Hepatocyte (in vitro differentiated cells): ENCODE results near the gene TBC1D13. TPM values are rescaled to one million over a fixed set of nuclear protein-coding genes. Genes with fewer than 3 reads are reported as not detected.

Source experiments
- DNase-seq: peaks from one replicate; pipeline ENCODE4 v3.0.0-alpha.2; 2016; ENCODE audit warnings: low spot score
- H2AFZ ChIP-seq: fragments of 200-600 bp; sonication (generic); 2 replicates; pipeline ENCODE4 v1.6.0; 2016; ENCODE audit warnings: antibody characterized with exemption, mild to moderate bottlenecking
- H3K27ac ChIP-seq: fragments of 200-600 bp; sonication (generic); 2 replicates; pipeline ENCODE4 v1.5.1; 2016; ENCODE audit warnings: mild to moderate bottlenecking
- H3K27me3 ChIP-seq: fragments of 200-600 bp; sonication (generic); 2 replicates; pipeline ENCODE4 v1.6.1; 2016
- H3K36me3 ChIP-seq: fragments of 200-600 bp; sonication (generic); replicated peaks from 2 replicates; pipeline ENCODE4 v1.5.1; 2016; ENCODE audit warnings: low read depth; ENCODE audit not compliant: insufficient read depth
- H3K4me1 ChIP-seq: fragments of 200-600 bp; sonication (generic); 2 replicates; pipeline ENCODE4 v1.5.1; 2016; ENCODE audit warnings: mild to moderate bottlenecking, moderate library complexity; ENCODE audit not compliant: insufficient read depth
- H3K4me2 ChIP-seq: fragments of 200-600 bp; sonication (generic); 2 replicates; pipeline ENCODE4 v1.6.0; 2016
- H3K4me3 ChIP-seq: fragments of 200-600 bp; sonication (generic); 2 replicates; pipeline ENCODE4 v1.5.1; 2016; ENCODE audit warnings: mild to moderate bottlenecking
- H3K79me2 ChIP-seq: fragments of 200-600 bp; sonication (generic); 2 replicates; pipeline ENCODE4 v1.6.0; 2017; ENCODE audit warnings: mild to moderate bottlenecking
- H3K9me2 ChIP-seq: fragments of 200-600 bp; sonication (generic); replicated peaks from 2 replicates; pipeline ENCODE4 v1.6.0; 2017; ENCODE audit warnings: mild to moderate bottlenecking; ENCODE audit not compliant: insufficient read depth
- H3K9me3 ChIP-seq: fragments of 200-600 bp; sonication (generic); 2 replicates; pipeline ENCODE4 v1.5.1; 2016; ENCODE audit warnings: low read depth, mild to moderate bottlenecking
- H4K20me1 ChIP-seq: fragments of 200-600 bp; sonication (generic); 2 replicates; pipeline ENCODE4 v1.6.0; 2016; ENCODE audit warnings: mild to moderate bottlenecking; ENCODE audit not compliant: insufficient read depth, poor library complexity, severe bottlenecking
- CTCF ChIP-seq: fragments of 200-600 bp; sonication (generic); IDR thresholded peaks from 2 replicates; pipeline ENCODE4 v1.5.1; 2016; ENCODE audit warnings: antibody characterized with exemption, mild to moderate bottlenecking; ENCODE audit not compliant: poor library complexity
- EZH2 ChIP-seq: fragments of 200-600 bp; sonication (generic); IDR thresholded peaks from 2 replicates; pipeline ENCODE4 v1.6.1; 2016; ENCODE audit warnings: antibody characterized with exemption, mild to moderate bottlenecking, borderline replicate concordance
- EZH2phosphoT487 ChIP-seq: fragments of 200-600 bp; sonication (generic); IDR thresholded peaks from one replicate; pipeline ENCODE4 v1.6.1; 2018; ENCODE audit warnings: antibody characterized with exemption, mild to moderate bottlenecking, low read depth, moderate library complexity; ENCODE audit not compliant: unreplicated experiment, severe bottlenecking
- WGBS: methylation state at CpG from one replicate; pipeline ENCODE4 v1.1.6; 2016; ENCODE audit warnings: low lambda C conversion rate; ENCODE audit errors: missing lambda C conversion rate; 5-methylcytosine and 5-hydroxymethylcytosine counted together
- polyA plus RNA-seq: library from polyadenylated mRNA; unstranded; fragments of >200 nt; fragmentation: Nextera tagmentation; extraction: Ambion mirVana; gene quantifications from 2 replicates; pipeline ENCODE4 v1.2.1, GENCODE V29; 2016
- total RNA-seq: library from RNA; depleted of rRNA; stranded (reverse); fragments of >200 nt; gene quantifications from 2 replicates; pipeline ENCODE4 v1.2.3, GENCODE V29; 2014

The TBC1D13 gene
- total and polyA plus RNA-seq, 2 experiments from 2014 or later, result 21.4 to 25.2 TPM

- H3K27ac ChIP-seq, result no peak overlapping the region
- H3K27me3 ChIP-seq, result no peaks in the 10 kb centered on the region
- 95% methylated on average over 1 of the region's 1 CpG for WGBS
- H3K4me3 ChIP-seq, result no peak overlapping the region
- peaks cover 5% of the 10 kb centered on the region for H3K79me2 ChIP-seq
- no peaks in the 10 kb centered on the region for H3K9me2 ChIP-seq
- no peaks in the 10 kb centered on the region for H3K36me3 ChIP-seq
- no peak overlapping the region for H3K4me2 ChIP-seq
- no peaks in the 10 kb centered on the region for H3K9me3 ChIP-seq
- DNase-seq, result no peak
- TF ChIP-seq EZH2phosphoT487, result no peak
- no peak for TF ChIP-seq CTCF
- no peak for TF ChIP-seq EZH2
- peaks cover 3% of the 10 kb centered on the region for H3K4me1 ChIP-seq
- H4K20me1 ChIP-seq, result no peaks in the 10 kb centered on the region
- H2AFZ ChIP-seq, result no peak overlapping the region
Measured at GRCh38 chr9:128782669-128783068, 4.4 kb upstream of the TBC1D13 start.

GRCh38 chr9:128785427-128785826 is 1.6 kb upstream of the TBC1D13 start:
- no peaks in the 10 kb centered on the region for H3K36me3 ChIP-seq
- H3K4me1 ChIP-seq, result peaks cover 12% of the 10 kb centered on the region
- no peak overlapping the region for H2AFZ ChIP-seq
- H3K4me2 ChIP-seq, result no peak overlapping the region
- H3K9me3 ChIP-seq, result no peaks in the 10 kb centered on the region
- no peak overlapping the region for H3K4me3 ChIP-seq
- H3K79me2 ChIP-seq, result peaks cover 24% of the 10 kb centered on the region
- no peaks in the 10 kb centered on the region for H3K9me2 ChIP-seq
- no peaks in the 10 kb centered on the region for H3K27me3 ChIP-seq
- no peaks in the 10 kb centered on the region for H4K20me1 ChIP-seq
- 94% methylated on average over 6 of the region's 6 CpGs for WGBS
- TF ChIP-seq CTCF (no peak), EZH2phosphoT487 (no peak), EZH2 (no peak)
- DNase-seq, result no peak
- no peak overlapping the region for H3K27ac ChIP-seq

- 11% methylated on average over 7 of the region's 7 CpGs for WGBS
- DNase-seq, result peak; percentile 47
Measured at GRCh38 chr9:128787659-128788058, 606 bp downstream of the TBC1D13 start.

More at GRCh38 chr9:128787659-128788058, 606 bp downstream of the TBC1D13 start:
- Histone ChIP-seq H3K4me1 (peaks cover 12% of the 10 kb centered on the region), H3K4me2 (peak overlapping the region; percentile 76), H3K79me2 (peaks cover 24% of the 10 kb centered on the region), H3K9me3 (no peaks in the 10 kb centered on the region), H3K9me2 (no peaks in the 10 kb centered on the region), H3K4me3 (peak overlapping the region; percentile 81), H3K27ac (peak overlapping the region; percentile 71), H3K27me3 (no peaks in the 10 kb centered on the region), H2AFZ (peak overlapping the region; percentile 98), H3K36me3 (no peaks in the 10 kb centered on the region), H4K20me1 (no peaks in the 10 kb centered on the region)
- TF ChIP-seq EZH2 (no peak), EZH2phosphoT487 (no peak), CTCF (no peak)
